C4-2B (cell line): ENCODE results near the gene OTOGL.

Source experiments
- H3K27ac ChIP-seq: fragments of 450-650 bp; 2 replicates; pipeline ENCODE4 v1.5.1; 2017
- CTCF ChIP-seq: fragments of 450-650 bp; conservative IDR thresholded peaks from 2 replicates; pipeline ENCODE4 v1.5.1; 2017; ENCODE audit warnings: mild to moderate bottlenecking
- ZFX ChIP-seq: fragments of 450-650 bp; IDR thresholded peaks from 2 replicates; pipeline ENCODE4 v1.6.1; 2017

OTOGL gene

GRCh38 chr12:80321653-80322052 lies 222.3 kb downstream of the OTOGL start:
- TF ChIP-seq ZFX: no peak
- TF ChIP-seq CTCF: no peak
- H3K27ac ChIP-seq: peak overlapping the region; percentile 50

GRCh38 chr12:80325167-80325959 lies 226.0 kb downstream of the OTOGL start:
- H3K27ac ChIP-seq: no peak overlapping the region
- no peak for TF ChIP-seq ZFX
- TF ChIP-seq CTCF: no peak

GRCh38 chr12:80332827-80333226 lies 233.5 kb downstream of the OTOGL start:
- H3K27ac ChIP-seq: no peak overlapping the region

GRCh38 chr12:80352474-80352873 lies 253.1 kb downstream of the OTOGL start:
- TF ChIP-seq ZFX: no peak
- no peak for TF ChIP-seq CTCF
- H3K27ac ChIP-seq: no peak overlapping the region

More at GRCh38 chr12:80332827-80333226, 233.5 kb downstream of the OTOGL start:
- TF ChIP-seq CTCF (no peak), ZFX (no peak)

GRCh38 chr12:80353254-80353653 lies 253.9 kb downstream of the OTOGL start:
- TF ChIP-seq ZFX: no peak
- no peak for TF ChIP-seq CTCF

GRCh38 chr12:80356097-80356496 lies 256.8 kb downstream of the OTOGL start:
- H3K27ac ChIP-seq: no peak overlapping the region
- TF ChIP-seq ZFX: no peak
- no peak for TF ChIP-seq CTCF

More at GRCh38 chr12:80353254-80353653, 253.9 kb downstream of the OTOGL start:
- no peak overlapping the region for H3K27ac ChIP-seq

- TF ChIP-seq CTCF: no peak
- no peak for TF ChIP-seq ZFX
- no peak overlapping the region for H3K27ac ChIP-seq
These were observed 260.4 kb downstream of the OTOGL start for GRCh38 chr12:80359703-80360102.
